ENCODE results near the gene HSFX2. TPM values are rescaled to one million over a fixed set of nuclear protein-coding genes. Genes with fewer than 3 reads are reported as not detected.
"Not testable (repeated sequence)": the region's sequence is repeated elsewhere in the genome, so short reads cannot be mapped to it uniquely, and the experiment has no call there.

Gene HSFX2
- total RNA-seq, 1 experiment from 2014 or later, result not detected

DNA sequence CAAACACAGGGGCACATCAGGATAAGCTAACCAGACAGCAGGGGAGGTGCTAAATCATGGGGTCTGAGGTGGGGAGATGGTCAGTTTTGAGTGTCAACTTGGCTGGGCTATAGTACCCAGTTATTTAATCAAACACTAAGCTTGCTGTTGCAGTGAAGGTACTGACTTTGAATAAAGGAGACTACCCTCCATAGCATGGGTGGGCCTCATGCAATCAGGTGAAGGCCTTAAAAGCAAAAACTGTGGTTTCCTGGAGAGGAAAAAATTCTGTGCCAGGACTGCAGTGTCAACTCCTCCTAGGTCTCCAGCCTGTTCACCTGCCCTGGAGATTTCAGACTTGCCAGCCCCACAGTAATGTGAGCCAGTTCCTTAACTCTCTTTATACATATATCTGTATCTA lies 12.6 kb upstream of the HSFX2 start:
- in situ Hi-C loops (cut with HindIII; ENCODE audit: low pct_unique_long_range_greater_than_20kb, low sequenced_read_pairs), result no loop called here
- no peak for DNase-seq (ENCODE audit: low read depth, low spot score)

GRCh38 chrX:149605248-149605885 lies 10.3 kb upstream of the HSFX2 start:
- DNase-seq (ENCODE audit: low read depth, low spot score); in situ Hi-C loops (cut with HindIII; ENCODE audit: low pct_unique_long_range_greater_than_20kb, low sequenced_read_pairs): not testable (repeated sequence)

DNA sequence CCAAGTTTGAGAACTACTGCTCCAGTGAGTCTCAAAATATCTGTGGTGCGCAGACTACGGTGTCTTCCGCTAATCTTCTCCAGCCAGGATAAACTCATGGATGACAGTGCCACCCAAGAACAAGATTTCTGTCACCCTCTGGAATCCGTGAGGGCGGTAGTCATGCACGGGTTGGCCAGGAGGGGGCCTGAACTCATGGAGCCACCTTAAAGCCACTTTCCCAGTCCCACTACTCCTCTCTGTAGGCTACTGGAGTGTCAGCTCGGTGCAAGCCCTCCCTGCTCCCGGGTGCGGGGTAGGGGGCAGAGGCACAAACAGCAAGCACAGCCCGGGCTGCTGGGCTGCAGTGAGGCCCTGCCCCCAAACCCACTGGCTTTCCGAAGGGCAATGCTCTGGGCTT lies 3.5 kb upstream of the HSFX2 start:
- in situ Hi-C loops (cut with HindIII; ENCODE audit: low pct_unique_long_range_greater_than_20kb, low sequenced_read_pairs); DNase-seq (ENCODE audit: low read depth, low spot score): not testable (repeated sequence)

- in situ Hi-C loops (cut with HindIII; ENCODE audit: low pct_unique_long_range_greater_than_20kb, low sequenced_read_pairs); DNase-seq (ENCODE audit: low read depth, low spot score): not testable (repeated sequence)
Observed at GRCh38 chrX:149595943-149596342, 829 bp upstream of the HSFX2 start.

- in situ Hi-C loops (cut with HindIII; ENCODE audit: low pct_unique_long_range_greater_than_20kb, low sequenced_read_pairs); DNase-seq (ENCODE audit: low read depth, low spot score): not testable (repeated sequence)
Observed at GRCh38 chrX:149590993-149591392, 4.1 kb downstream of the HSFX2 start.

- DNase-seq (ENCODE audit: low read depth, low spot score); in situ Hi-C loops (cut with HindIII; ENCODE audit: low pct_unique_long_range_greater_than_20kb, low sequenced_read_pairs): not testable (repeated sequence)
Observed at GRCh38 chrX:149587359-149587758, 7.8 kb downstream of the HSFX2 start, which contains the start of gene MAGEA9B. Gene MAGEA9B (minus strand): TSS chrX:149587459. CDS start chrX:149583179, 4,280 bp downstream.

- DNase-seq (ENCODE audit: low read depth, low spot score); in situ Hi-C loops (cut with HindIII; ENCODE audit: low pct_unique_long_range_greater_than_20kb, low sequenced_read_pairs): not testable (repeated sequence)
Observed at GRCh38 chrX:149585631-149586030, 9.5 kb downstream of the HSFX2 start.

DNA sequence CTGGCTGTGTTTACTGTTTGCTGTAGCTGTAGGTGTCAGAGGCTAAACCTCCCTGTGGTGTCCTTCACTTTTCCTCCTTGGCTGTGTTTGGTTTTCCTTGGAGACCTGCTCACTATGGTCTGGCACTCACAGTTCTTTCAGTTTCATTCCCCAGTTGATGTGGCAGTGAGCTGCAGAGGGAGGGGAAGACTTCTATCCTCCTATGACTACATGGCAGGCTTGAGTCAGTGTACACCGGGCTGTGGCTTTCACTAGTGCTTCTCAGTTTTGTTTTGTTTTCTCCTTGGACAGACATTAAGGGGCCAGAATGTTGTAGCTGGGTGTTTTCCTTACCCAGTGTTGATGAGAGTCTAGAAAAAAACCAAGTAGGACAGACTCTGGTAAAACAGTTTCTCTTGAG lies 21.7 kb downstream of the HSFX2 start:
- DNase-seq (ENCODE audit: low read depth, low spot score); in situ Hi-C loops (cut with HindIII; ENCODE audit: low pct_unique_long_range_greater_than_20kb, low sequenced_read_pairs): not testable (repeated sequence)

DNA sequence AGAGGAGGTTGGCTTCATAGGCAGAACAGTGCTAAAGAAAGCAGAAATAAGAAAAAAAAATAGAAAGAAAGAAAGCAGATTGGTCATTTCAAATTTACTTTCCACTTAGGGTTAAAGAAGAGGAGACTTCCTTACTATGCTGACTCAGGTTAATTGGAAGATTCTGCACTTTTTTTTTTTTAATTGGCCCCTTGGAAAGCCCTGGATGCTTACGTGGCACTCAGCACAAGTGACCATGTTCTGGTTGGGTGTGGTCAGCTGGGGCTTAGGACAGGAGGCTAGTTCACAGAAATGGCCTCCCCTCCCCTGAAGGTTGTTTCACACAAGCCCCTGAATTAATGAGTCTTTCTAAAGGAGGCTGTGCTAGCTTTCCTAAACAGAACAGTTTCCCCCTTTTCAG lies 22.4 kb downstream of the HSFX2 start:
- DNase-seq (ENCODE audit: low read depth, low spot score), result no peak
- in situ Hi-C loops (cut with HindIII; ENCODE audit: low pct_unique_long_range_greater_than_20kb, low sequenced_read_pairs), result no loop called here

DNA sequence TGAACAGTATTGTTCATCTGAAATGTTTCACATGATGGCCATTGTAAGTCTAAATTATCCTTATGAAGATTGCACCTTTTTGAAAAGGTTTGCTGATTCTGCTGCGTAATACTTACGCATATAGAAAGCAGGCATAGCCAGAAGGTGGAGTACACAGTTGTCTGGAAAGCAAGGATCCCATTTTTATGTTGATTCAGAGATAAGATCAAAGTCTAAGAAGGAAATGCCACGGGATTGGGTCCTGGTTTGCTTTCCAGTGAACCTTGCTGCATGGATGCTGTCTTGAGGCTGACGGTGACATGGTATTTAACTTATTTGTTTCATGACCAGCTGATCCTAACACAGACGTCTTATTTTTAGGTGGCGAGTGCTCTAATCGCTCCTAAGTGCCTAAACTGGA lies 23.3 kb downstream of the HSFX2 start:
- in situ Hi-C loops (cut with HindIII; ENCODE audit: low pct_unique_long_range_greater_than_20kb, low sequenced_read_pairs), result no loop called here
- DNase-seq (ENCODE audit: low read depth, low spot score), result no peak

GRCh38 chrX:149570668-149571067 lies 24.4 kb downstream of the HSFX2 start:
- in situ Hi-C loops (cut with HindIII; ENCODE audit: low pct_unique_long_range_greater_than_20kb, low sequenced_read_pairs), result no loop called here
- peak; percentile 71 for DNase-seq (ENCODE audit: low read depth, low spot score)

GRCh38 chrX:149569770-149570169 lies 25.3 kb downstream of the HSFX2 start:
- in situ Hi-C loops (cut with HindIII; ENCODE audit: low pct_unique_long_range_greater_than_20kb, low sequenced_read_pairs), result no loop called here
- no peak for DNase-seq (ENCODE audit: low read depth, low spot score)

GRCh38 chrX:149568701-149569296 lies 26.3 kb downstream of the HSFX2 start:
- DNase-seq (ENCODE audit: low read depth, low spot score), result no peak
- in situ Hi-C loops (cut with HindIII; ENCODE audit: low pct_unique_long_range_greater_than_20kb, low sequenced_read_pairs), result no loop called here

DNA sequence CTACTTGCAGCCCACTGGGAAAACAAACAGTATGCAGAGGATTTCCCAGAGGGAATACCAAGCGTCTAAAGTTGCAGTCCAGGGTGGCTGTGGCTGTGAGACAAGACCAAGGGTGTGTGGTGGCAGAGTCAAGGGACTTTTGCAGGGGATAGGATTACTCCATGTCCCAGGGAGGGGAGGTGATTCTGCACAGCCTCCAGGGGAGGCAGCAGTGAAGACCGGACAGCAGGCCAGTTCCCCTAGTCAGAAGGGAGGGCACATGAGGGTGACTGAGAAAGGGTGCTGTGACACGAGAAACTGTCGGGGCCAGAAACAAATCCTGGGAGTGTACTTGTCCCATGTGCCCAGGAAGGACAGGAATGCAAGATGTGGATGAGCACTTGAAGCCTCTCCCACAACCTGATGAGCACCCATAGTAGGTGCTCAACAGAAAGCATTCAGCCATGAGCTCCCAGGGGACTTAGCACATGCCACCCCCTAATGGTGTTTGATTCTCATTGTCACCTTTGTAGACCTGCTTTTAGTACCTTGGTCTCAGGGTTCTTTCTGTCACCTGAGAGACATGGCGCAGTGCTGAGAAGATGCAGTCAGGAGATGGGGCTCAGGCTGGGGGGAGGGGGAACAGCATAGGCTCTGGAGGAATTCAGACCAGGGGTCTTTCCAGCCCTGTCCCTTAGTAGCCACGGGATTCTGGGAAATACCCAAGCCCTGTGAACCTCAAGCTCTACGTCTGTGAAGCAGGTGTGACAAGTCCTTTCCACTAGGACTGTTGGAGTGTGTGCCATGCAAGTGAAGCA lies 27.3 kb downstream of the HSFX2 start:
- in situ Hi-C loops (cut with HindIII; ENCODE audit: low pct_unique_long_range_greater_than_20kb, low sequenced_read_pairs), result no loop called here
- no peak for DNase-seq (ENCODE audit: low read depth, low spot score)

- no peak for DNase-seq (ENCODE audit: low read depth, low spot score)
- in situ Hi-C loops (cut with HindIII; ENCODE audit: low pct_unique_long_range_greater_than_20kb, low sequenced_read_pairs), result no loop called here
Observed at GRCh38 chrX:149563359-149563758, 31.8 kb downstream of the HSFX2 start.

DNA sequence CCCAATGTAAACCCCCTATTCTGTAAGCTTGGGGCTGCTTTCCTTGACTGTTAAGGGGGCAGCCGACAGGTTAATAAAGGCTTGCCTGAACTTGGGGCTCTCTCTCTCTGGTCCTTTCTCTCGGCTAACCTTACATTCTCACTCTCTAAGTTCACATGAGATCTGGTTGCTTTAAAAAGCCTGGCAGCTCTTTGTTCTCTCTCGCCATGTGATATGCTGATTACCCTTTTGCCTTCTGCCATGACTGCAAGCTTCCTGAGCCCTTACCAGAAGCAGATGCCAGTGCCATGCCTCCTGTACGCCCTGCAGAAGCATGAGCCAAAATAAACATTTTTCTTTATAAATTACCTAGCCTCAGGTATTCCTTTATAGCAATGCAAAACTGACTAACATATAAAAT lies 39.9 kb downstream of the HSFX2 start:
- in situ Hi-C loops (cut with HindIII; ENCODE audit: low pct_unique_long_range_greater_than_20kb, low sequenced_read_pairs); DNase-seq (ENCODE audit: low read depth, low spot score): not testable (repeated sequence)

GRCh38 chrX:149551939-149552248 lies 43.2 kb downstream of the HSFX2 start:
- in situ Hi-C loops (cut with HindIII; ENCODE audit: low pct_unique_long_range_greater_than_20kb, low sequenced_read_pairs), result not testable (repeated sequence)

GRCh38 chrX:149551245-149551938 lies 43.7 kb downstream of the HSFX2 start:
- DNase-seq (ENCODE audit: low read depth, low spot score); in situ Hi-C loops (cut with HindIII; ENCODE audit: low pct_unique_long_range_greater_than_20kb, low sequenced_read_pairs): not testable (repeated sequence)

More at GRCh38 chrX:149551939-149552248, 43.2 kb downstream of the HSFX2 start:
- DNase-seq (ENCODE audit: low read depth, low spot score), result not testable (repeated sequence)
